Brain microvascular endothelial cell (primary cell): ENCODE results near the gene NCAM2.
A peak's percentile ranks its signal among the peaks of the same experiment; 100 is the strongest.

Experiments used
- DNase-seq: peaks from one replicate; pipeline ENCODE4 v3.0.0-alpha.2; 2020
- H3K27ac ChIP-seq: fragments of 250-450 bp; sonication (Bioruptor Pico); 2 replicates; pipeline ENCODE4 v1.5.1; 2020; ENCODE audit warnings: mild to moderate bottlenecking, moderate library complexity
- H3K27me3 ChIP-seq: fragments of 250-450 bp; sonication (Bioruptor Pico); replicated peaks from 2 replicates; pipeline ENCODE4 v1.5.1; 2020; ENCODE audit warnings: mild to moderate bottlenecking
- H3K36me3 ChIP-seq: fragments of 250-450 bp; sonication (Bioruptor Pico); replicated peaks from 2 replicates; pipeline ENCODE4 v1.5.1; 2020; ENCODE audit warnings: mild to moderate bottlenecking
- H3K4me3 ChIP-seq: 2 replicates; pipeline ENCODE4 v1.5.1; 2011; ENCODE audit warnings: low read depth, mild to moderate bottlenecking, control low read depth, low read length, moderate library complexity
- in situ Hi-C: cut with HindIII; loops from 2 replicates; pipeline ENCODE4 v1.10.0; 2017; ENCODE audit warnings: low sequenced_read_pairs, low pct_ligation_motif_present
- TF ChIP-seq, protein P1 (sequence below): IDR thresholded peaks from 2 replicates; pipeline ENCODE4 v1.5.1; 2011; ENCODE audit warnings: low read depth, mild to moderate bottlenecking, moderate library complexity, low read length, control low read depth, inconsistent platforms; ENCODE audit errors: missing control alignments

NCAM2 gene

DNA sequence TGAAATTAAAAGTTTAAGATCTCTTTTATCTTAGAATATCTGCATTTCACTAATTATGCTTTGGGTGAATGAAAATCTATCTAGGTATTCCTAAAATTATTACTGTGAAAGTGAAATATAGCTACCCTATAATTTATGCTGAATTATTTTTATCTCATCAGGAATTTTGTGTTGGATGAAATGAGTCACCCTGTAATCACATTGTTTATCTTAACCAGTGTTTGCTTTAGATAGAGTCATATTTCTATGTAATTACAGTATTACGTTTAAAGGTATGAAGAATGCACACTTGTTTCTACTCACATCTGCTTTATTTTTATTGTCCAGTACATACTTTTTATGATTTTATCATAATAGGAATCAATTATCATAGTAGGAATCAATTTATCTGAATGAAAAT is 249.2 kb downstream of the NCAM2 start:
- in situ Hi-C loops = no loop called here
- Histone ChIP-seq H3K27me3 (no peaks in the 10 kb centered on the region), H3K36me3 (no peaks in the 10 kb centered on the region), H3K27ac (no peak overlapping the region), H3K4me3 (no peak overlapping the region)
- TF ChIP-seq, protein P1, sequence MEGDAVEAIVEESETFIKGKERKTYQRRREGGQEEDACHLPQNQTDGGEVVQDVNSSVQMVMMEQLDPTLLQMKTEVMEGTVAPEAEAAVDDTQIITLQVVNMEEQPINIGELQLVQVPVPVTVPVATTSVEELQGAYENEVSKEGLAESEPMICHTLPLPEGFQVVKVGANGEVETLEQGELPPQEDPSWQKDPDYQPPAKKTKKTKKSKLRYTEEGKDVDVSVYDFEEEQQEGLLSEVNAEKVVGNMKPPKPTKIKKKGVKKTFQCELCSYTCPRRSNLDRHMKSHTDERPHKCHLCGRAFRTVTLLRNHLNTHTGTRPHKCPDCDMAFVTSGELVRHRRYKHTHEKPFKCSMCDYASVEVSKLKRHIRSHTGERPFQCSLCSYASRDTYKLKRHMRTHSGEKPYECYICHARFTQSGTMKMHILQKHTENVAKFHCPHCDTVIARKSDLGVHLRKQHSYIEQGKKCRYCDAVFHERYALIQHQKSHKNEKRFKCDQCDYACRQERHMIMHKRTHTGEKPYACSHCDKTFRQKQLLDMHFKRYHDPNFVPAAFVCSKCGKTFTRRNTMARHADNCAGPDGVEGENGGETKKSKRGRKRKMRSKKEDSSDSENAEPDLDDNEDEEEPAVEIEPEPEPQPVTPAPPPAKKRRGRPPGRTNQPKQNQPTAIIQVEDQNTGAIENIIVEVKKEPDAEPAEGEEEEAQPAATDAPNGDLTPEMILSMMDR = no peak
- DNase-seq = no peak

DNA sequence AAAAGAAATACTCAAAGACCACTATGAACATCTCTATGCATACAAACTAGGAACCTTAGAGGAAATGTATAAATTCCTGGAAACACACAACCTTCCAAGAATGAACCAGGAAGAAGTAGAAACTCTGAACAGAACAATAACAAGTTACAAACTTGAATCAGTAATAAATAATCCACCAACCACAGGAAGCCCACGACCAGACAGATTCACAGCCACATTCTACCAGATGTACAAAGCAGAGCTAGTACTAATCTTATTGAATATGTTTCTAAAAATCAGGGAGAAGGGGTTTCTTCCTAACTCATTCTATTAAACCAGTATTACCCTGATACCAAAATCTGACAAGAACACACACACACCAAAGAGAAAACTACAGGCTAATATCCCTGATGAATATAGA is 263.8 kb downstream of the NCAM2 start:
- no peak overlapping the region for H3K4me3 ChIP-seq
- TF ChIP-seq, protein P1 = no peak
- no peaks in the 10 kb centered on the region for H3K36me3 ChIP-seq
- no peaks in the 10 kb centered on the region for H3K27me3 ChIP-seq
- in situ Hi-C loops = no loop called here
- H3K27ac ChIP-seq = no peak overlapping the region
- DNase-seq = no peak

DNA sequence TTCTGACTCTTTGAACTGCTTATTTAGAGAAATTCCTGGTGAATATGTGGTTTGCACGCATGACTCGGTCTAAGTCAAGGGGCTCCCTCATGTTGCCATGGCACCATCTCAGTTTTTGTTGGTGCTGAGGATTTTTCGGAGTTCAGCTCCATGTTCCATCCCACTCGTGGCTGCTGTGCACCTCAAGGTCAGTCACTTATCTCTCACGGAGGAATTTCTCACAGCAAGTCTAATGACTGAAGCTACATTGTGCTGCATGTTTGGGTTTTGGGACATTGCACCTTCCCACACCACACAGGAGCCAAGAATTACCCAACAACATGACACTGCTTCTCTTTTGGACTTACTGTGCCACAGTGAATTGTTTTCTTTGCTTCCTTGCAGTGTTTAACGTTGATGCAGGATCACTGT is 269.9 kb downstream of the NCAM2 start:
- in situ Hi-C loops = no loop called here
- peak; percentile 0 for DNase-seq
- no peaks in the 10 kb centered on the region for H3K27me3 ChIP-seq

DNA sequence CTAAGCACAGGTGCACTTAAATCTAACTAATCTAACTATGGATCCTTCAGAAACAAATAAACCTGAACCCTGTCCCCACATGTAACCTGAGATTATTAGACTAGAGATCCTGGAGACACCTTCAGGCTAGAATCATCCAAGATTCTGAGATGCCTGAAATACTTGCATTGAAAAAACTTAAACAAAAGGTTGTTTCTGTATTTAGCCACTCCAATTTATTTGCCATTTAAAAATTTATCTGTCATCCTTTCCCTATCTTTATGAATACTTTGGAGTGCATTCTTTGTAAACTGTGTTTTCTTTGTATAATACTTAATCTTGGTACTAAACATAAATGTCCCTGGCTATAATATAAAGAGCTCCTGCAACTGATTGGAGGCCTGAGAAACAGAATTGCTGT is 270.7 kb downstream of the NCAM2 start:
- TF ChIP-seq, protein P1 = no peak
- no peaks in the 10 kb centered on the region for H3K36me3 ChIP-seq
- DNase-seq = no peak
- in situ Hi-C loops = no loop called here
- H3K27ac ChIP-seq = no peak overlapping the region
- no peaks in the 10 kb centered on the region for H3K27me3 ChIP-seq
- H3K4me3 ChIP-seq = no peak overlapping the region

More for the DNA sequence above, 269.9 kb downstream of the NCAM2 start:
- TF ChIP-seq, protein P1 = no peak
- H3K27ac ChIP-seq = no peak overlapping the region
- no peaks in the 10 kb centered on the region for H3K36me3 ChIP-seq
- H3K4me3 ChIP-seq = no peak overlapping the region

DNA sequence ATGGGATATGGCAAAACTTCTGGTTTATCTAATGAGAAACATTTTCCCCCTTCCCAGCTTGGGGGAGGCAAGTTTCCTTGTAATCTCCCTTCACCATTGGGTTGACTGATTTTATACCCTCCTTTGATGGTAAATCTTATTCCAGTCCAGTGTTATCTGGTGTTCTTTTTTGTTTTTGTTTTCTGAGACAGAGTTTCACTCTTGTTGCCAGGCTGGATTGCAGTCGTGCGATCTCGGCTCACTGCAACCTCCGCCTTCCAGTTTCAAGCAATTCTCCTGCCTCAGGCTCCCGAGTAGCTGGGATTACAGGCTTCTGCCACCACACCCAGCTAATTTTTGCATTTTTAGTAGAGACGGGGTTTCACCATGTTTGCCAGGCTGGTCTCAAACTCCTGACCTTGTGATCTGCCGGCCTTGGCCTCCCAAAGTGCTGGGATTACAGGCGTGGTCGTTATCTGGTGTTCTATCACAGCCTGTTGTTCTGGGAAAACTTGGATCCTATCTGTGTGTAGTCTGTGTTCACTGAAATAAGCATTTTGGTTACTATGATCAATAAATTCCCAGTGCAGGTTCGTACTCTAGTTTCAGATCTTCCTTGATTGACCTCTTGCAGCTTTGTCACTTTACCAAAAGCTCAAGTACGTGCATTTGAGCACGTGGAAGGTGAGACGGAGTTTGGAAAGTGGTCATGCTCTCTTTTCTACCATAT is 281.1 kb downstream of the NCAM2 start:
- no peaks in the 10 kb centered on the region for H3K36me3 ChIP-seq
- DNase-seq = no peak
- no peaks in the 10 kb centered on the region for H3K27me3 ChIP-seq
- no peak overlapping the region for H3K4me3 ChIP-seq
- no peak overlapping the region for H3K27ac ChIP-seq
- TF ChIP-seq, protein P1 = no peak
- in situ Hi-C loops = no loop called here

DNA sequence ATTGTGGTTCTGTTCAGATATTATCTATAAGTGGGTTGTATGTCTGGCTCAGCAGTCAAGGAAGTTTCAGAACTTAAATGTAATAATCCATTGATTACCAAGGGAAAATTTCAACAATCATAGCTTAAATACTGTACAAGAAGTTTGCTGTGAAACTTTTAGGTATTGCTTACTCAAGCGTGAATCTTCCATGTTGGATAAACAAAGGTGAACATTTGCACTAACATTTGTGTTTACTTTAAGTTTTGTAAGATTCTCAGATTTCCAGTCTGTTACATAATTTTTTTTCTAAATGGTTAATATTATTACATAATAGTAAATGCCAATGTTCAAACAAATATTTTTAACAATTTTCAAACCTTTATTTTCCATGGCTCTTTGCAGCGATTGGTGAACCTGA is 285.6 kb downstream of the NCAM2 start:
- in situ Hi-C loops = no loop called here
- DNase-seq = no peak
- Histone ChIP-seq H3K4me3 (no peak overlapping the region), H3K36me3 (no peaks in the 10 kb centered on the region), H3K27me3 (no peaks in the 10 kb centered on the region), H3K27ac (no peak overlapping the region)
- TF ChIP-seq, protein P1 = no peak
